ENCODE results near the gene ZNF70. TPM values are rescaled to one million over a fixed set of nuclear protein-coding genes. Genes with fewer than 3 reads are reported as not detected.

The ZNF70 gene
- total and polyA plus RNA-seq, 9 of the 15 experiments (the other 6 are each of a cell fraction or from before 2014, with no cell fraction given) = 0.14 to 3.3 (median 1.4) TPM

DNA sequence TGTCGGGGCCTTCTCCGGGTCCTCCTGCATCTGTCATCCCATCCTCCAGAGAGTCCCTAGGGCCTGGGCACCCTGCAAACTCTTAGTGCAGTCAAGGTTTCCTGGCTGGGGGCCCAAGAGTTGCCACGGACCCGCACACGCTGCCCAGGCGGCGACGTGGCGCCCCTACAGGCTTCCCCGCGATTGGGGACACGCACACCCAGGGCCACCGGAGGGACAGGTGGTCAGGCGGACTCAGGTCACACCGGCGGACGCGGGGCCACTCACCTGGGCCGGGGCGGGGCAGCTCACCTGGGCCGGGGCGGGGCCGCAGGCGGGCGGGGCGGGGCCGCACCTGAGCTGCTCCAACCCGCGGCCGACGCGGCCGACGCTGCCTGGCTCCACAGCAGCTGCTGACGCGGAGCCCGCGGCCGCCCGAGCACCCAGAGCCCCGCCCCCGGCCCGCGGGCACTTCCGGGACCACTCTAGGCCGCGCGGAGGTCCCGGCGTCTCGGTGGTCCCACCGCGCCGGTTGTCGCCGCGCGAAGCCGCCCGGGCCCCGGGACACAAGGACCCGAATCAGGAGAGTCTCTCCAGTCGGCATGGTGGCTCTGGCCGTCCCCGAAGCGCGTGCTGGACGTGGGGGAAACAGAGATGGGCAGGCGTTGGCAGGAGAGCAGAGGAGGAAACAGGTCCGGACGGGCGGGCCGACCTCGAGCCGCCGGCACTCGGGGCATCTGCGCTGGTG, at the start of gene ZNF70 (continued):
- TF ChIP-seq, protein P1, sequence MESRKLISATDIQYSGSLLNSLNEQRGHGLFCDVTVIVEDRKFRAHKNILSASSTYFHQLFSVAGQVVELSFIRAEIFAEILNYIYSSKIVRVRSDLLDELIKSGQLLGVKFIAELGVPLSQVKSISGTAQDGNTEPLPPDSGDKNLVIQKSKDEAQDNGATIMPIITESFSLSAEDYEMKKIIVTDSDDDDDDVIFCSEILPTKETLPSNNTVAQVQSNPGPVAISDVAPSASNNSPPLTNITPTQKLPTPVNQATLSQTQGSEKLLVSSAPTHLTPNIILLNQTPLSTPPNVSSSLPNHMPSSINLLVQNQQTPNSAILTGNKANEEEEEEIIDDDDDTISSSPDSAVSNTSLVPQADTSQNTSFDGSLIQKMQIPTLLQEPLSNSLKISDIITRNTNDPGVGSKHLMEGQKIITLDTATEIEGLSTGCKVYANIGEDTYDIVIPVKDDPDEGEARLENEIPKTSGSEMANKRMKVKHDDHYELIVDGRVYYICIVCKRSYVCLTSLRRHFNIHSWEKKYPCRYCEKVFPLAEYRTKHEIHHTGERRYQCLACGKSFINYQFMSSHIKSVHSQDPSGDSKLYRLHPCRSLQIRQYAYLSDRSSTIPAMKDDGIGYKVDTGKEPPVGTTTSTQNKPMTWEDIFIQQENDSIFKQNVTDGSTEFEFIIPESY (CRISPR knock-in tag; IDR thresholded peaks at IDR 0.05) = no peak
- no peak for TF ChIP-seq ASH1L (IDR thresholded peaks at IDR 0.05; ENCODE audit: borderline replicate concordance, low read depth, partially characterized antibody)
- TF ChIP-seq ARHGAP35 (IDR thresholded peaks at IDR 0.05; ENCODE audit: partially characterized antibody) = no peak
- TF ChIP-seq, protein P2, sequence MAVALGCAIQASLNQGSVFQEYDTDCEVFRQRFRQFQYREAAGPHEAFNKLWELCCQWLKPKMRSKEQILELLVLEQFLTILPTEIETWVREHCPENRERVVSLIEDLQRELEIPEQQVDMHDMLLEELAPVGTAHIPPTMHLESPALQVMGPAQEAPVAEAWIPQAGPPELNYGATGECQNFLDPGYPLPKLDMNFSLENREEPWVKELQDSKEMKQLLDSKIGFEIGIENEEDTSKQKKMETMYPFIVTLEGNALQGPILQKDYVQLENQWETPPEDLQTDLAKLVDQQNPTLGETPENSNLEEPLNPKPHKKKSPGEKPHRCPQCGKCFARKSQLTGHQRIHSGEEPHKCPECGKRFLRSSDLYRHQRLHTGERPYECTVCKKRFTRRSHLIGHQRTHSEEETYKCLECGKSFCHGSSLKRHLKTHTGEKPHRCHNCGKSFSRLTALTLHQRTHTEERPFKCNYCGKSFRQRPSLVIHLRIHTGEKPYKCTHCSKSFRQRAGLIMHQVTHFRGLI (CRISPR knock-in tag; IDR thresholded peaks at IDR 0.05) = no peak
- no peak for TF ChIP-seq XRCC4 (IDR thresholded peaks at IDR 0.05; ENCODE audit: extremely low read depth, insufficient read depth, insufficient read length)
- TF ChIP-seq CREB1 (IDR thresholded peaks at IDR 0.05) = peak; percentile 59; the same call in 1 of the 2 replicates
- TF ChIP-seq CREB1 (CRISPR knock-in tag; IDR thresholded peaks at IDR 0.05) = no peak
- TF ChIP-seq ZBED1 (IDR thresholded peaks at IDR 0.05) = no peak
- TF ChIP-seq ZNF740 (CRISPR knock-in tag; IDR thresholded peaks at IDR 0.05) = no peak
- no peak for TF ChIP-seq ZNF740 (tag; IDR thresholded peaks at IDR 0.05)
- TF ChIP-seq HDGF (IDR thresholded peaks at IDR 0.05) = no peak
- TF ChIP-seq GABPA (tag; conservative IDR thresholded peaks at IDR 0.05; ENCODE audit: low read depth) = peak; percentile 93
- no peak for TF ChIP-seq PRDM10 (IDR thresholded peaks at IDR 0.05; ENCODE audit: partially characterized antibody)
- peak; percentile 94 for TF ChIP-seq ELF2 (CRISPR knock-in tag; IDR thresholded peaks at IDR 0.05)
- no peak for TF ChIP-seq ZNF239 (CRISPR knock-in tag; IDR thresholded peaks at IDR 0.05)
- TF ChIP-seq, protein P3, sequence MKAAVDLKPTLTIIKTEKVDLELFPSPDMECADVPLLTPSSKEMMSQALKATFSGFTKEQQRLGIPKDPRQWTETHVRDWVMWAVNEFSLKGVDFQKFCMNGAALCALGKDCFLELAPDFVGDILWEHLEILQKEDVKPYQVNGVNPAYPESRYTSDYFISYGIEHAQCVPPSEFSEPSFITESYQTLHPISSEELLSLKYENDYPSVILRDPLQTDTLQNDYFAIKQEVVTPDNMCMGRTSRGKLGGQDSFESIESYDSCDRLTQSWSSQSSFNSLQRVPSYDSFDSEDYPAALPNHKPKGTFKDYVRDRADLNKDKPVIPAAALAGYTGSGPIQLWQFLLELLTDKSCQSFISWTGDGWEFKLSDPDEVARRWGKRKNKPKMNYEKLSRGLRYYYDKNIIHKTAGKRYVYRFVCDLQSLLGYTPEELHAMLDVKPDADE (conservative IDR thresholded peaks at IDR 0.05; ENCODE audit: control insufficient read depth, low read depth, low read length) = peak; percentile 49; the same call in 1 of the 2 replicates
- TF ChIP-seq POLR2AphosphoS5 (IDR thresholded peaks at IDR 0.05; ENCODE audit: control insufficient read depth, insufficient read depth, low read depth, low read length) = peak; percentile 60; the same call in 1 of the 2 replicates

All from K562 (cell line).